ENCODE data around the gene CLEC18B. TPM values are rescaled to one million over a fixed set of nuclear protein-coding genes. Genes with fewer than 3 reads are reported as not detected.

Gene CLEC18B
- total RNA-seq, 1 donor from 2014 or later: 1.2 TPM

- no peak for TF ChIP-seq CTCF (IDR thresholded peaks at IDR 0.05)
- Histone ChIP-seq H3K9me3 (no peaks in the 10 kb centered on the region), H3K4me3 (no peak overlapping the region), H3K4me1 (no peaks in the 10 kb centered on the region), H3K36me3 (peaks cover 99% of the 10 kb centered on the region), H3K27me3 (ENCODE audit: low read depth) (no peaks in the 10 kb centered on the region), H3K27ac (no peak overlapping the region)
- ATAC-seq: no peak
- intact Hi-C loops (cut with DNase I): no loop called here
- DNase-seq: no peak
Measured at GRCh38 chr16:74465281-74465680, 44.0 kb upstream of the CLEC18B start.

- Histone ChIP-seq H3K36me3 (peaks cover 100% of the 10 kb centered on the region), H3K27me3 (ENCODE audit: low read depth) (no peaks in the 10 kb centered on the region), H3K27ac (no peak overlapping the region), H3K4me1 (no peaks in the 10 kb centered on the region), H3K4me3 (no peak overlapping the region), H3K9me3 (no peaks in the 10 kb centered on the region)
- intact Hi-C loops (cut with DNase I): no loop called here
- TF ChIP-seq CTCF (IDR thresholded peaks at IDR 0.05): no peak
- no peak for ATAC-seq
- no peak for DNase-seq
Measured at GRCh38 chr16:74463888-74464287, 42.6 kb upstream of the CLEC18B start.

GRCh38 chr16:74462361-74462760, 41.1 kb upstream of the CLEC18B start:
- Histone ChIP-seq H3K9me3 (no peaks in the 10 kb centered on the region), H3K36me3 (peaks cover 100% of the 10 kb centered on the region), H3K4me3 (no peak overlapping the region), H3K27me3 (ENCODE audit: low read depth) (no peaks in the 10 kb centered on the region), H3K4me1 (no peaks in the 10 kb centered on the region), H3K27ac (no peak overlapping the region)
- no peak for TF ChIP-seq CTCF (IDR thresholded peaks at IDR 0.05)
- DNase-seq (no peak), ATAC-seq (no peak)
- intact Hi-C loops (cut with DNase I): no loop called here

- DNase-seq (no peak), ATAC-seq (no peak)
- Histone ChIP-seq H3K4me3 (no peak overlapping the region), H3K27me3 (ENCODE audit: low read depth) (no peaks in the 10 kb centered on the region), H3K9me3 (no peaks in the 10 kb centered on the region), H3K27ac (no peak overlapping the region), H3K36me3 (peaks cover 100% of the 10 kb centered on the region), H3K4me1 (no peaks in the 10 kb centered on the region)
- intact Hi-C loops (cut with DNase I): no loop called here
- no peak for TF ChIP-seq CTCF (IDR thresholded peaks at IDR 0.05)
Measured at GRCh38 chr16:74461826-74462225, 40.5 kb upstream of the CLEC18B start.

- intact Hi-C loops (cut with DNase I): no loop called here
- Histone ChIP-seq H3K4me1 (no peaks in the 10 kb centered on the region), H3K27me3 (ENCODE audit: low read depth) (no peaks in the 10 kb centered on the region), H3K36me3 (peaks cover 100% of the 10 kb centered on the region), H3K4me3 (no peak overlapping the region), H3K9me3 (no peaks in the 10 kb centered on the region), H3K27ac (no peak overlapping the region)
- TF ChIP-seq CTCF (IDR thresholded peaks at IDR 0.05): no peak
- no peak for DNase-seq
- no peak for ATAC-seq
Measured at GRCh38 chr16:74460542-74460941, 39.3 kb upstream of the CLEC18B start.

- Histone ChIP-seq H3K27ac (no peak overlapping the region), H3K27me3 (ENCODE audit: low read depth) (no peaks in the 10 kb centered on the region), H3K4me1 (no peaks in the 10 kb centered on the region), H3K4me3 (no peak overlapping the region), H3K36me3 (peaks cover 95% of the 10 kb centered on the region), H3K9me3 (no peaks in the 10 kb centered on the region)
- no peak for DNase-seq
- no peak for ATAC-seq
- no peak for TF ChIP-seq CTCF (IDR thresholded peaks at IDR 0.05)
- intact Hi-C loops (cut with DNase I): no loop called here
Measured at GRCh38 chr16:74456290-74456625, 35.0 kb upstream of the CLEC18B start.
